Urinary bladder (tissue), 4 donors: ENCODE data around the gene KRTAP5-3. TPM values are rescaled to one million over a fixed set of nuclear protein-coding genes. Genes with fewer than 3 reads are reported as not detected.

Experiments used
- DNase-seq: peaks from one replicate; pipeline ENCODE4 v3.0.0-alpha.2; 2015; ENCODE audit errors: extremely low spot score
- H3K27ac ChIP-seq: one replicate; pipeline ENCODE4 v1.5.1; 2013; ENCODE audit warnings: low read depth, mild to moderate bottlenecking, moderate library complexity
- H3K36me3 ChIP-seq: one replicate; pipeline ENCODE4 v1.6.1; 2013; ENCODE audit warnings: mild to moderate bottlenecking, moderate library complexity; ENCODE audit not compliant: insufficient read depth
- H3K4me1 ChIP-seq: one replicate; pipeline ENCODE4 v1.6.1; 2013; ENCODE audit warnings: mild to moderate bottlenecking, moderate library complexity; ENCODE audit not compliant: insufficient read depth
- H3K4me3 ChIP-seq: one replicate; pipeline ENCODE4 v1.5.1; 2013; ENCODE audit warnings: low read depth, low read length
- WGBS: extraction: QIAGEN DNeasy Blood & Tissue Kit; methylation state at CpG from one replicate; pipeline ENCODE4 v1.1.7; 2013; 5-methylcytosine and 5-hydroxymethylcytosine counted together
- polyA plus RNA-seq: library from polyadenylated mRNA; stranded (reverse); fragments of 200-250 nt; gene quantifications from one replicate; pipeline ENCODE4 v1.2.3, GENCODE V29; 2013
- total RNA-seq: library from RNA; depleted of rRNA; stranded (reverse); fragments of >200 nt; gene quantifications from one replicate; pipeline ENCODE4 v1.2.3, GENCODE V29; 2014
- donor health status: healthy with polysubstance abuse.
- donor health status: healthy.

The KRTAP5-3 gene
- total RNA-seq (not detected), polyA plus RNA-seq (not detected)

- no peak within 1 kb of the TSS for H3K27ac ChIP-seq
- H3K4me1 ChIP-seq = no peaks in the 10 kb centered on the region
- DNase-seq = no peak
- no peak within 1 kb of the TSS for H3K4me3 ChIP-seq
- 68% methylated on average over 4 of the region's 4 CpGs for WGBS
- H3K36me3 ChIP-seq = no peaks in the 10 kb centered on the region
These were observed at the start of gene KRTAP5-3 for GRCh38 chr11:1608363-1608762. KRTAP5-3 (minus strand) TSS chr11:1608463; CDS start chr11:1608385, 78 bp downstream.

- no peak overlapping the region for H3K27ac ChIP-seq
- H3K4me3 ChIP-seq = no peak overlapping the region
- H3K4me1 ChIP-seq = no peaks in the 10 kb centered on the region
- no peaks in the 10 kb centered on the region for H3K36me3 ChIP-seq
- 84% methylated on average over 7 of the region's 7 CpGs for WGBS
- no peak for DNase-seq
These were observed 48.4 kb upstream of the KRTAP5-3 start for GRCh38 chr11:1656670-1657069.

DNA sequence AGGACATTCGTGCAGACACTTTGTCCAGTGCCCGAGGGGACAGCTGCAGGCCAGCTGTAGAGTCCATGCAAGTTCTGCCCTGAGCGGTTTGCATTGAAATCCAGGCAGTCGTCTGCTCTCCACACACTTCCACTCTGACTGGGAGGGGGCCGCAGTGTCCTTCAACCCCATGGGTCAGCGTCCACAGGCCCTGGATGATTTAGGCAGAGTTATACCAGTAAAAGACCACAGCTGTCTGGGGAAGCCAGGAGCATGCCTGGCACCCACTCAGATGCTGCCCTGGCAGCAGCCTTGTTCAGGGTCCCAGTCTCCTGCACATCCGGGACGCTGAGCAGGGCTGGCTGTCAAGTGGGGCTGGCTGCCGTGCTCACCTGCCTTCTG lies 47.8 kb upstream of the KRTAP5-3 start:
- DNase-seq = no peak
- 84% methylated on average over 9 of the region's 9 CpGs for WGBS

GRCh38 chr11:1655168-1656060 lies 47.2 kb upstream of the KRTAP5-3 start:
- WGBS = 80% methylated on average over 26 of the region's 26 CpGs
- no peak for DNase-seq
- no peaks in the 10 kb centered on the region for H3K4me1 ChIP-seq
- no peak overlapping the region for H3K4me3 ChIP-seq
- no peak overlapping the region for H3K27ac ChIP-seq
- no peaks in the 10 kb centered on the region for H3K36me3 ChIP-seq

More for the DNA sequence above, 47.8 kb upstream of the KRTAP5-3 start:
- H3K4me3 ChIP-seq = no peak overlapping the region
- H3K27ac ChIP-seq = no peak overlapping the region
- H3K4me1 ChIP-seq = no peaks in the 10 kb centered on the region
- no peaks in the 10 kb centered on the region for H3K36me3 ChIP-seq

DNA sequence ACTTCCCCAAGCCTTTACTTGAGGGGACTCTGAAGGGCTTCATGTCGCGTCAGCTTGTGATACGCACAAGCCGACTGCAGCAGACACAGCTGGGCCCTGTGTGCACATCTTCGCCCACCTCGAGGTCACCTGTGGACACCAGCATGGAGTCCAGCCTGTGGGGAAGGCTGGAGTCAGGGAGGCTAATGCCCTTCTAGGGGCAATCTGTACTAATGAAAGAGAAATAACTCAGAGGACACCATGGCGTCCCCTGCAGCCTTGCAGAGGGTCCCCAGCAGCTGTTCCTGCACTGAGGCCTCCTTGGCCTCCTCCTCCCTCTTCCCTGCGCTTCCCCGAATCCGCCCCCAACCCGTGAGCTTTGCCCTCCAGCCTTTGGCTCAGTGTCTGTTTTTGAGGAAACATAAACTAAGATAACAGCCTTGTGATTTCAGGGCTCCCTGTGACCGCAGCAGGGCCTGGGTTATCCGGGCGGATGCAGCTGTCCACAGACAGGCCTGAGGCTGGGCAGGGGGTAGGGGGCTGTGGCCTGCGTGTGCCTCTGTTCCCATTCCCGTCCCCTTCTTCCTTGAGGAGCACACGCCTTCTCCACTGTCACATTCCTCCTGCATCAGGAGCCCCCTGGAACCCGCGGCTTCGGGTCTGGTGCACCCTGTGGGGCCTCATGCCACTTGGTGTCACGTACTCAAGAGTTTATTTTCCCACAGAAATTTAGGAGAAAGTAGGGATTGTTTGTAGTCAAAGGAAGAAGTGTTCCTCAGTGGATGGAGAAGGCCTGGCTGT lies 46.3 kb upstream of the KRTAP5-3 start:
- Histone ChIP-seq H3K36me3 (no peaks in the 10 kb centered on the region), H3K27ac (no peak overlapping the region), H3K4me1 (no peaks in the 10 kb centered on the region), H3K4me3 (no peak overlapping the region)
- WGBS = 67% methylated on average over 21 of the region's 21 CpGs
- no peak for DNase-seq

DNA sequence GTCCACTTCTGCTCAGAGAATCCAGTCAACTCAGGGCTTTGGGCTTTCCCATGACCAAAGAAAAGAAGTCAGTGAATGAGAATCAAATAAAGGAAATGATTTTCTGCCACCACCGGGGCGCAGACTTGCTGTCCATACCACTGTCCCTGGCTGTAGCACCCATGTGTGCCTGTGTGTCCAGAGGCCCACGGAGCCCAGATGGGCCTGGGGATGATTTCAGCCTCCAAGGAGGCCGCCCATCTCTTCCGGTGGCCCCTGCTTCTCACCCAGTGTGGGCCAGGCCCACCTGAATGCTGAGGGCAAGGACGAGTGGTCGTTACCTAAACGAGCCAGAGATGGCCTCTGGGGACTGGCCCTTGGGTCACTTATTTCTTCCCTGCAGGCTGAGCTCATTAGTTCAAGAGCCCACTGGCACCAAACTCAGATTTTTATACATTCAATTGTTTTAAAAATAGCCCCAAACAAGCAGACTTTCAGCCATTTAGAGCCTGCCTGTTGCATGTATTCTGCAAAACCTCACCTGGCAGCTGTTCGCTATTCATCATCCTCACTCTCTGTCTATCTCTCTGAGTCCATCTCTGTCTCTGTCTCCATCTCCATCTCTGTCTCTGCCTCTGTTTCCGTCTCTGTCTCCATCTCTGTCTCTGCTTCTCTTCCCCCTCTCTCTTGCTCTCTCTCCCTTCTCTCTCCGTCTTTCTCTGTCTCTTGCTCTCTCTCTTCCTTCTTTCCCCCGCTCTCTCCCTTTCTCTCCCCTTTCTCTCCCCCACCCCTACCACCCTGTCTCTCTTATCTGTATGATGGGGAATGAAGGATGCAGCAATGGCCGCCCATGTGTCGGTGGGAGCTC lies 45.5 kb upstream of the KRTAP5-3 start:
- Histone ChIP-seq H3K36me3 (no peaks in the 10 kb centered on the region), H3K4me1 (no peaks in the 10 kb centered on the region), H3K4me3 (no peak overlapping the region), H3K27ac (no peak overlapping the region)
- DNase-seq = no peak
- WGBS = 93% methylated on average over 14 of the region's 14 CpGs

GRCh38 chr11:1652771-1653540 lies 44.7 kb upstream of the KRTAP5-3 start:
- Histone ChIP-seq H3K36me3 (no peaks in the 10 kb centered on the region), H3K4me3 (no peak overlapping the region), H3K27ac (no peak overlapping the region), H3K4me1 (no peaks in the 10 kb centered on the region)
- 32% methylated on average over 34 of the region's 34 CpGs for WGBS
- no peak for DNase-seq

GRCh38 chr11:1652442-1652770 lies 44.1 kb upstream of the KRTAP5-3 start:
- WGBS = 54% methylated on average over 20 of the region's 20 CpGs
- Histone ChIP-seq H3K27ac (no peak overlapping the region), H3K4me1 (no peaks in the 10 kb centered on the region), H3K4me3 (no peak overlapping the region), H3K36me3 (no peaks in the 10 kb centered on the region)
- no peak for DNase-seq

DNA sequence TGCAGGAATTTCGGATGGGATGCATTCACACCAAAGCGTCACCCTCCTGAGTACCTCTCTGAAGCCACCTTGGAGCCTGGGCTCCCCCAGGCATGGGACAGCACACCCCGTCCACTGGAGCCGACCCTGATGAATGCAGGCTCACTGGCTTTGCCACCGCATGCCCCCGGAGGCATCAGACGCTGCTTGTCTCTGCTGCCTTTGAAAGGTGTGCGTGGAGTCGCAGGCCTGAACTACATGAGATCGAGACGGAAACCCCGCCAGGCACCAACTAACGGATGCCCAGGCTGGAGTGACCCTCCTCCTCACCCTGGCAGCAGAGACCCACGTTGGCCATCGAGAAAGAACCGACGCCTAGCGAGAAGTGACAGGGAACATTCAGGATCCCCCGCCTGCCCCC lies 43.8 kb upstream of the KRTAP5-3 start:
- no peak overlapping the region for H3K4me3 ChIP-seq
- WGBS = 83% methylated on average over 19 of the region's 19 CpGs
- DNase-seq = no peak
- no peak overlapping the region for H3K27ac ChIP-seq
- no peaks in the 10 kb centered on the region for H3K4me1 ChIP-seq
- no peaks in the 10 kb centered on the region for H3K36me3 ChIP-seq

GRCh38 chr11:1651411-1651980 lies 43.2 kb upstream of the KRTAP5-3 start:
- Histone ChIP-seq H3K4me3 (no peak overlapping the region), H3K27ac (no peak overlapping the region), H3K36me3 (no peaks in the 10 kb centered on the region), H3K4me1 (no peaks in the 10 kb centered on the region)
- WGBS = 85% methylated on average over 7 of the region's 7 CpGs
- DNase-seq = no peak

DNA sequence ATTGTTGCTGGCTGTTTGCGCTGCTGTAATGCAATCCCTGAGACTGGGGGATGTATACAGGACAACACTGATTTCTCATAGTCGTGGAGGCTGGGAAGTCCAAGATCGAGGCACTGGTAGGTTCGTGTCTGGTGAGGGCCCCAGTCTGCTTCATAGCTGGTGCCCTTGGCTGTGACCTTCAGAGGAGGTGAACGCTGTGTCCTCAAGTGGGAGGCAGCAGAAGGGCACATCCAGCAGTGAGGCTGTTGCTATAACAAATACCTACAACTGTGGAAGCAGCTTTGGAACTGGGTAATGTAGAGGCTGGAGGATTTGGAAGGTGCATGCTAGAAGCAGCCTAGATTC lies 42.6 kb upstream of the KRTAP5-3 start:
- 83% methylated on average over 5 of the region's 5 CpGs for WGBS

DNA sequence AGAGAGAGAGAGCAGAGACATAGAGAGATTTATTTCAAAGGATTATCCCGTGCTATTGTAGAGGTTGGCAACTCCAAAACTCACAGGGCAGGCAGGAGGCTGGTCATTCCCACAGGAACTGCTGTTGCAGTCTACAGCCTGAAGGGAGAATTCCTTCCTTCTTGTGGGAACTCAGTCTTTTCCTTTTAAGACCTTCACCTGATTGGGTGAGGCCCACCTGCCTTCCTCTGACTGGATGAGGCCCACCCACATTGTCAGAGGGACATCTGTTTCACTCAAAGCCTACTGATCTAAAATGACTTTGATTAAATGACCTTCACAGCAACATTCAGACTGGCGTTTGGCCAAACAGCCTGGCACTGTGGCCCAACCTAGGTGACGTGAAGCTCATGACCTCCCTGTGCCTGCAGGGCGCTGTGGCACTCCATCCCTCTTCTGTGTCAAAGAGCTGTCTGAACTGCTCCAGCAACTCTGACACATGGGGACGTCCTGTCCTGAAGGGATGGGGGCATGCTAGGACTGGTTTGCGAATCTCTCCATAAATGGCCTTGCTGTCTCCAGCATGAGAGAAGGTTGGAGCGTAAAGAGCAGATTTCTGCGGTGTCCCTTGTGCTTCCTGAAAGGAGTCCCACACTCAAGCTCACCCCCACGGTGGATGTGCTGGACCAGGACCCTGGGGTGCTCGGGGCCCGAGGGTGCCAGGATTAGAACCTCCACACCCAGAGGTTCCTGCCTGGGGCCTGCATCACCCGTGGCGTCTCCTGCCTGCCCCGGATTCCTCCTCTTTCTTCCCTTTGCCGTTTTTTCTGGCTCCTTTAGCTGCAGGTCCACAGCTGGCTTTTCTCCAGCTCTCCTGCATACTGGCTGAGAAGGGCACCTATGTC lies 42.0 kb upstream of the KRTAP5-3 start:
- Histone ChIP-seq H3K4me1 (no peaks in the 10 kb centered on the region), H3K36me3 (no peaks in the 10 kb centered on the region), H3K27ac (no peak overlapping the region), H3K4me3 (no peak overlapping the region)
- no peak for DNase-seq
- WGBS = 81% methylated on average over 15 of the region's 15 CpGs

More for the DNA sequence above, 42.6 kb upstream of the KRTAP5-3 start:
- no peak for DNase-seq
- Histone ChIP-seq H3K36me3 (no peaks in the 10 kb centered on the region), H3K27ac (no peak overlapping the region), H3K4me3 (no peak overlapping the region), H3K4me1 (no peaks in the 10 kb centered on the region)
